ENCODE results near the gene HAPSTR1.

The HAPSTR1 gene

GRCh38 chr16:9053006-9053601, 38.3 kb upstream of the HAPSTR1 start:
- Histone ChIP-seq H3K27me3 (ENCODE audit: control insufficient read depth in 1 of 2, insufficient read depth in 2 of 2, low read length in 2 of 2) (no peaks in the 10 kb centered on the region), H3K27ac (ENCODE audit: low read depth, low read length) (no peak overlapping the region), H3K9ac (ENCODE audit: low read depth in 1 of 2, low read length in 2 of 2) (no peak overlapping the region), H3K4me1 (ENCODE audit: control insufficient read depth in 1 of 2, insufficient read depth in 2 of 2, low read length in 2 of 2) (peaks cover 2 to 7% of the 10 kb centered on the region in 2 donors), H3K9me3 (ENCODE audit: control insufficient read depth in 1 of 2, low read length in 2 of 2) (no peaks in the 10 kb centered on the region), H3K4me3 (ENCODE audit: low read depth in 1 of 2, low read length in 2 of 2) (no peak overlapping the region), H3K36me3 (ENCODE audit: control insufficient read depth in 1 of 2, insufficient read depth in 2 of 2, low read length in 2 of 2) (no peaks in the 10 kb centered on the region)

GRCh38 chr16:9054460-9054859, 37.0 kb upstream of the HAPSTR1 start:
- no peak overlapping the region for H3K27ac ChIP-seq (ENCODE audit: low read depth, low read length)
- H3K9me3 ChIP-seq (ENCODE audit: control insufficient read depth in 1 of 2, low read length in 2 of 2) = no peaks in the 10 kb centered on the region
- no peak overlapping the region for H3K4me3 ChIP-seq (ENCODE audit: low read depth in 1 of 2, low read length in 2 of 2)
- no peaks in the 10 kb centered on the region for H3K36me3 ChIP-seq (ENCODE audit: control insufficient read depth in 1 of 2, insufficient read depth in 2 of 2, low read length in 2 of 2)
- H3K4me1 ChIP-seq (ENCODE audit: control insufficient read depth in 1 of 2, insufficient read depth in 2 of 2, low read length in 2 of 2) = peaks cover 0 to 5% of the 10 kb centered on the region in 2 donors
- H3K9ac ChIP-seq (ENCODE audit: low read depth in 1 of 2, low read length in 2 of 2) = no peak overlapping the region
- H3K27me3 ChIP-seq (ENCODE audit: control insufficient read depth in 1 of 2, insufficient read depth in 2 of 2, low read length in 2 of 2) = no peaks in the 10 kb centered on the region

GRCh38 chr16:9055115-9055514, 36.3 kb upstream of the HAPSTR1 start:
- H3K27ac ChIP-seq (ENCODE audit: low read depth, low read length) = no peak overlapping the region
- no peak overlapping the region for H3K4me3 ChIP-seq (ENCODE audit: low read depth in 1 of 2, low read length in 2 of 2)
- no peak overlapping the region for H3K9ac ChIP-seq (ENCODE audit: low read depth in 1 of 2, low read length in 2 of 2)
- peaks cover 0 to 5% of the 10 kb centered on the region in 2 donors for H3K4me1 ChIP-seq (ENCODE audit: control insufficient read depth in 1 of 2, insufficient read depth in 2 of 2, low read length in 2 of 2)
- H3K36me3 ChIP-seq (ENCODE audit: control insufficient read depth in 1 of 2, insufficient read depth in 2 of 2, low read length in 2 of 2) = no peaks in the 10 kb centered on the region
- no peaks in the 10 kb centered on the region for H3K9me3 ChIP-seq (ENCODE audit: control insufficient read depth in 1 of 2, low read length in 2 of 2)
- H3K27me3 ChIP-seq (ENCODE audit: control insufficient read depth in 1 of 2, insufficient read depth in 2 of 2, low read length in 2 of 2) = no peaks in the 10 kb centered on the region

GRCh38 chr16:9055661-9056060, 35.8 kb upstream of the HAPSTR1 start:
- no peaks in the 10 kb centered on the region for H3K36me3 ChIP-seq (ENCODE audit: control insufficient read depth in 1 of 2, insufficient read depth in 2 of 2, low read length in 2 of 2)
- no peaks in the 10 kb centered on the region for H3K9me3 ChIP-seq (ENCODE audit: control insufficient read depth in 1 of 2, low read length in 2 of 2)
- H3K4me3 ChIP-seq (ENCODE audit: low read depth in 1 of 2, low read length in 2 of 2) = no peak overlapping the region
- H3K27me3 ChIP-seq (ENCODE audit: control insufficient read depth in 1 of 2, insufficient read depth in 2 of 2, low read length in 2 of 2) = no peaks in the 10 kb centered on the region
- peaks cover 0 to 5% of the 10 kb centered on the region in 2 donors for H3K4me1 ChIP-seq (ENCODE audit: control insufficient read depth in 1 of 2, insufficient read depth in 2 of 2, low read length in 2 of 2)
- no peak overlapping the region for H3K9ac ChIP-seq (ENCODE audit: low read depth in 1 of 2, low read length in 2 of 2)
- H3K27ac ChIP-seq (ENCODE audit: low read depth, low read length) = no peak overlapping the region

GRCh38 chr16:9056061-9056460, 35.4 kb upstream of the HAPSTR1 start:
- Histone ChIP-seq H3K27me3 (ENCODE audit: control insufficient read depth in 1 of 2, insufficient read depth in 2 of 2, low read length in 2 of 2) (no peaks in the 10 kb centered on the region), H3K9me3 (ENCODE audit: control insufficient read depth in 1 of 2, low read length in 2 of 2) (no peaks in the 10 kb centered on the region), H3K36me3 (ENCODE audit: control insufficient read depth in 1 of 2, insufficient read depth in 2 of 2, low read length in 2 of 2) (no peaks in the 10 kb centered on the region), H3K27ac (ENCODE audit: low read depth, low read length) (no peak overlapping the region), H3K4me1 (ENCODE audit: control insufficient read depth in 1 of 2, insufficient read depth in 2 of 2, low read length in 2 of 2) (peaks cover 0 to 5% of the 10 kb centered on the region in 2 donors), H3K4me3 (ENCODE audit: low read depth in 1 of 2, low read length in 2 of 2) (no peak overlapping the region), H3K9ac (ENCODE audit: low read depth in 1 of 2, low read length in 2 of 2) (no peak overlapping the region)

GRCh38 chr16:9058211-9058610, 33.2 kb upstream of the HAPSTR1 start:
- Histone ChIP-seq H3K9ac (ENCODE audit: low read depth in 1 of 2, low read length in 2 of 2) (no peak overlapping the region), H3K4me1 (ENCODE audit: control insufficient read depth in 1 of 2, insufficient read depth in 2 of 2, low read length in 2 of 2) (peaks cover 0 to 1% of the 10 kb centered on the region in 2 donors), H3K36me3 (ENCODE audit: control insufficient read depth in 1 of 2, insufficient read depth in 2 of 2, low read length in 2 of 2) (no peaks in the 10 kb centered on the region), H3K27ac (ENCODE audit: low read depth, low read length) (no peak overlapping the region), H3K9me3 (ENCODE audit: control insufficient read depth in 1 of 2, low read length in 2 of 2) (no peaks in the 10 kb centered on the region), H3K27me3 (ENCODE audit: control insufficient read depth in 1 of 2, insufficient read depth in 2 of 2, low read length in 2 of 2) (no peaks in the 10 kb centered on the region), H3K4me3 (ENCODE audit: low read depth in 1 of 2, low read length in 2 of 2) (no peak overlapping the region)

GRCh38 chr16:9060225-9060624, 31.2 kb upstream of the HAPSTR1 start:
- no peak overlapping the region for H3K9ac ChIP-seq (ENCODE audit: low read depth in 1 of 2, low read length in 2 of 2)
- no peaks in the 10 kb centered on the region for H3K9me3 ChIP-seq (ENCODE audit: control insufficient read depth in 1 of 2, low read length in 2 of 2)
- H3K4me3 ChIP-seq (ENCODE audit: low read depth in 1 of 2, low read length in 2 of 2) = no peak overlapping the region
- H3K36me3 ChIP-seq (ENCODE audit: control insufficient read depth in 1 of 2, insufficient read depth in 2 of 2, low read length in 2 of 2) = no peaks in the 10 kb centered on the region
- H3K4me1 ChIP-seq (ENCODE audit: control insufficient read depth in 1 of 2, insufficient read depth in 2 of 2, low read length in 2 of 2) = no peaks in the 10 kb centered on the region
- H3K27ac ChIP-seq (ENCODE audit: low read depth, low read length) = no peak overlapping the region
- no peaks in the 10 kb centered on the region for H3K27me3 ChIP-seq (ENCODE audit: control insufficient read depth in 1 of 2, insufficient read depth in 2 of 2, low read length in 2 of 2)

GRCh38 chr16:9061358-9061813, 30.1 kb upstream of the HAPSTR1 start:
- Histone ChIP-seq H3K9ac (ENCODE audit: low read depth in 1 of 2, low read length in 2 of 2) (no peak overlapping the region), H3K9me3 (ENCODE audit: control insufficient read depth in 1 of 2, low read length in 2 of 2) (no peaks in the 10 kb centered on the region), H3K36me3 (ENCODE audit: control insufficient read depth in 1 of 2, insufficient read depth in 2 of 2, low read length in 2 of 2) (no peaks in the 10 kb centered on the region), H3K4me3 (ENCODE audit: low read depth in 1 of 2, low read length in 2 of 2) (no peak overlapping the region), H3K27ac (ENCODE audit: low read depth, low read length) (no peak overlapping the region), H3K27me3 (ENCODE audit: control insufficient read depth in 1 of 2, insufficient read depth in 2 of 2, low read length in 2 of 2) (no peaks in the 10 kb centered on the region), H3K4me1 (ENCODE audit: control insufficient read depth in 1 of 2, insufficient read depth in 2 of 2, low read length in 2 of 2) (no peaks in the 10 kb centered on the region)

GRCh38 chr16:9062301-9062700, 29.1 kb upstream of the HAPSTR1 start:
- Histone ChIP-seq H3K9me3 (ENCODE audit: control insufficient read depth in 1 of 2, low read length in 2 of 2) (no peaks in the 10 kb centered on the region), H3K27ac (ENCODE audit: low read depth, low read length) (no peak overlapping the region), H3K27me3 (ENCODE audit: control insufficient read depth in 1 of 2, insufficient read depth in 2 of 2, low read length in 2 of 2) (no peaks in the 10 kb centered on the region), H3K9ac (ENCODE audit: low read depth in 1 of 2, low read length in 2 of 2) (no peak overlapping the region), H3K4me3 (ENCODE audit: low read depth in 1 of 2, low read length in 2 of 2) (no peak overlapping the region), H3K36me3 (ENCODE audit: control insufficient read depth in 1 of 2, insufficient read depth in 2 of 2, low read length in 2 of 2) (no peaks in the 10 kb centered on the region), H3K4me1 (ENCODE audit: control insufficient read depth in 1 of 2, insufficient read depth in 2 of 2, low read length in 2 of 2) (no peaks in the 10 kb centered on the region)

- Histone ChIP-seq H3K9me3 (ENCODE audit: control insufficient read depth in 1 of 2, low read length in 2 of 2) (no peaks in the 10 kb centered on the region), H3K27ac (ENCODE audit: low read depth, low read length) (no peak overlapping the region), H3K4me1 (ENCODE audit: control insufficient read depth in 1 of 2, insufficient read depth in 2 of 2, low read length in 2 of 2) (no peaks in the 10 kb centered on the region), H3K27me3 (ENCODE audit: control insufficient read depth in 1 of 2, insufficient read depth in 2 of 2, low read length in 2 of 2) (no peaks in the 10 kb centered on the region), H3K4me3 (ENCODE audit: low read depth in 1 of 2, low read length in 2 of 2) (no peak overlapping the region), H3K36me3 (ENCODE audit: control insufficient read depth in 1 of 2, insufficient read depth in 2 of 2, low read length in 2 of 2) (no peaks in the 10 kb centered on the region), H3K9ac (ENCODE audit: low read depth in 1 of 2, low read length in 2 of 2) (no peak overlapping the region)
Measured at GRCh38 chr16:9065077-9065476, 26.4 kb upstream of the HAPSTR1 start.

- no peak overlapping the region for H3K9ac ChIP-seq (ENCODE audit: low read depth in 1 of 2, low read length in 2 of 2)
Measured at GRCh38 chr16:9068886-9069285, 22.6 kb upstream of the HAPSTR1 start.

More at GRCh38 chr16:9068886-9069285, 22.6 kb upstream of the HAPSTR1 start:
- no peak overlapping the region for H3K4me3 ChIP-seq (ENCODE audit: low read depth in 1 of 2, low read length in 2 of 2)
- H3K27ac ChIP-seq (ENCODE audit: low read depth, low read length) = no peak overlapping the region
- H3K36me3 ChIP-seq (ENCODE audit: control insufficient read depth in 1 of 2, insufficient read depth in 2 of 2, low read length in 2 of 2) = no peaks in the 10 kb centered on the region
- no peaks in the 10 kb centered on the region for H3K9me3 ChIP-seq (ENCODE audit: control insufficient read depth in 1 of 2, low read length in 2 of 2)
- no peaks in the 10 kb centered on the region for H3K27me3 ChIP-seq (ENCODE audit: control insufficient read depth in 1 of 2, insufficient read depth in 2 of 2, low read length in 2 of 2)
- H3K4me1 ChIP-seq (ENCODE audit: control insufficient read depth in 1 of 2, insufficient read depth in 2 of 2, low read length in 2 of 2) = peaks cover 0 to 4% of the 10 kb centered on the region in 2 donors
